Activated CD8-positive, alpha-beta memory T cell treated with anti-CD3 and anti-CD28 coated beads for 36 hours (primary cell): ENCODE data around the gene HS6ST1. TPM values are rescaled to one million over a fixed set of nuclear protein-coding genes. Genes with fewer than 3 reads are reported as not detected.

Experiments
- CTCF ChIA-PET: fragments of 350-600 bp; sonication (Branson Sonifier 250); formaldehyde crosslinking; loops from one replicate; lab custom pipeline; 2021; ENCODE audit warnings: antibody characterized with exemption; lab: Charles Lee
- POLR2A ChIA-PET: fragments of 350-600 bp; sonication (Branson Sonifier 250); formaldehyde crosslinking; loops from one replicate; lab custom pipeline; 2021; ENCODE audit warnings: antibody characterized with exemption; lab: Charles Lee
- total RNA-seq, 2 experiments: library from RNA; stranded (reverse); gene quantifications; one replicate each; pipeline ENCODE4 v1.2.3, GENCODE V29; 2021

HS6ST1 gene
- total RNA-seq, 2 experiments from 2014 or later: 16.0 to 18.1 TPM

DNA sequence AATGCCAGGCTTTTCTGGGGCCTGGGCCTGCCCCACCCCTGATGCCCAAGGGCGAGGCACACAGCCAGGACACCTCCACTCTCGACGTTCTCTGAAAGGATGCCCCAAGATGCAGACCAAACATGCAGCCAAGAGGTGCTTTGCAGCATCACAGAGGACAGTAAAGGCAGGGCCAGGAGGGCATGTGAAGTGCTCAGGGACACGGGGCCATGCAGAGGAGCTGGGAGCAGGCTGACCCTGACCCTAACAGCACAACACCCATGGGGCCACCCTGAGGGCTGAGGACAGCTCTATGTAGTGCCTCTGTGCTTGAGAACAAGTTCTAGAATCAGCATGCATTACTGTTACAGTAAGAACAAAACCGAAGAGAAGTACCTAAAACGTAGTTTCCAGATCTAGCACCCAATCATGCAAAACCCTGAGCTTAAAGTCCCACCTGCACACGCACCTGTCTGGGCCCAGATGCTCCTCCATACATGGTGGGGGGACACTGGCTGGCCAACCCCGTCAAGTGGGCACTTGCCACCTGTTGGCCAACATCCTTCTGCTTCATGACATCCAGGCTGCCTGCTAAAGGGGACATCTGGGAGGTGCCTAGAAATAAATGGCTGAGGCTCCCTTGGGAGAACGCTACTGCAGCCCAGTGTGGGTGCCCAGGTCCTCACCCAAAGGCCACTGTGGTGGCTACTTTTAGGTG, 15.4 kb downstream of the HS6ST1 start:
- POLR2A ChIA-PET: no interaction called here
- CTCF ChIA-PET: no interaction called here

DNA sequence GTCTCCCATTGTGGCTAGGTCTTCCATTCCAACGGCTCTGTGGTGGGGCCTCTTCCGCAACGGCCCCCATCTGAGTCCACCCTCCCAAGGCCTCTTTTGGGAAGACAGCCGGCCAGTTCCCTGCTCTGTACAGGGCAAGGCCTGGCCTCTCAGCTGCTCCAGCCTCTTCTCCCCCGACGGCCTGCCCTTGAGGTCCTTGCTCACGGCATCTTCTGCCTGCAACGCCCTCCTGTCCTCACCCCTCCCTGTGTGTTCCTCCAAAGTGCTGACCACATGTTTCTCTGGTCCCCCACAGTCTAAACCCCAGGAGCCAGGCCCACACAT, 16.0 kb downstream of the HS6ST1 start:
- ChIA-PET CTCF (no interaction called here), POLR2A (no interaction called here)

DNA sequence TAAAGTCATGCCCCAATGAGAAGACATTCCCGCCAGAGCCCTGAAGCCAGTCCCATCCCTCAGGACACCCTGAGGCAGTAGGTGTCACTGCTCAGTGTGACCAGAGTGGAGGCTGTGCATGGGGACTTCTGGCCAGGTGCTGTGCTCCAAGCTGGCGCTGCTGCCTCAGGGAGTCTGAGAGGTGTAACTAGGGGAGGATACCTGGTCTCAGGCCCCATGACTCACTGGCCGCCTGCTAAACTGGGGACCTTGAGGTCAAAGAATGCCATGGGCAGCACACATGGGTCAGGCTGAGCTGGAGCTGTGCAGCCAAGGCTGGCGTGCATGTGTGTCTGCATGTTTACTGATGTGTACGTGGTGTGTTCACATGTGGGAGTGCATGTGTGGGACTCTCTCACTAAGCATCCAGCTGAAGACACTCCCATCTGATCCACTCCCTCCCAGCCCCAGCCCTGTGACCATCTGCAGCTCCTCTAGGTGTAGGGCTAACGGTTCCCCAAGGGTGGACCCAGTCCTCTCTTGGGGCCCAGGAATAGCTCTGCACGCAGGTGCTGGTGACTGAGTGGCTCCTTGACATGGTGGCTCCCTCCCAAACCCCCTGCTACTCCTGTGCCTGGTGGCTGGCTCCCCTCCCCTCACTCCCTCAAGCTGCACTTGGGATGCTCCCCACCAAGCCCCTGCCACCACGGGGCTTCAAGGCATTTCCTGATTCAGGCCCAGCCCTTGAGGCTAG, 16.5 kb downstream of the HS6ST1 start:
- POLR2A ChIA-PET: no interaction called here
- CTCF ChIA-PET: no interaction called here

DNA sequence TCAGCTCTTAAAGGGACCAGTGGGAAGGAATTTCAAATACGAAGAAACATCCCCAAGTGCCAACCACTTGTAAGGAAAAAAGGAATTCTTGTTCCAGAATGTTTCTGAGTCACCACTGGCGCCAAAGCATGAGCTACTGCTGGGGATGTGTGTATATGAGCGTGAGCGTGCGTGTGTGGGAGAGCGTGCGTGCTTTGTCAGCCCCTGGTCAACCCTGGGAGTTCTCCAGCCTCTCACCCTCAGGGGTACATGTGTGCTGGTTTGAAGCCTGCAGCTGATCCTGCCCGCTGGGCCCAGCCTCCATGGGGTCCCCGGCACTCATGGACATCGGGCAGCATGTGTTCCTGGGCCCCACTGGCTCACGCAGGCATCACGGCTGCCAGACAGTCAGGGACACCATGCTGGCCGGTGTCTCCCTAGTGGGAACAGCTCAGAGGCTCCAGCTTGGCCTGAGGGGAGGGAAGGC, 17.1 kb downstream of the HS6ST1 start:
- POLR2A ChIA-PET: no interaction called here
- CTCF ChIA-PET: no interaction called here

DNA sequence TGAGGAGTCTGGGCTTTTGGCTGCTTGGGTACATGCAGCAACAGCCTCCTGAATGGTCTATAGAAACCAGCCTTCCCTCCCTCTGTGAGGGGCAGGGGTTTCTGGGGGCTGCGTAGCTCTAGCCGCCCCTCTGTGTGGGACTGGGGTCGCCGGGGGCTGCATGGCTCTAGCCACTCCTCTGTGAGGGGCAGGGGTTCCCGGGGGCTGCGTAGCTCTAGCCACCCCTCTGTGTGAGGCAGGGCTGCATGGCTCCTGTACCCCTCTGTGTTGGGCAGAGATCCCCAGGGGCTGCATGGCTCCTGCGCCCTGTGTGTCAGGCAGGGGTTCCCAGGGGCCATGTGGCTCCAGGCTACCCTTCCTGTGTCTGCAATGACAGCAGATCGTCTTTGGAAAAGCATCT, 17.6 kb downstream of the HS6ST1 start:
- ChIA-PET POLR2A (no interaction called here), CTCF (no interaction called here)

DNA sequence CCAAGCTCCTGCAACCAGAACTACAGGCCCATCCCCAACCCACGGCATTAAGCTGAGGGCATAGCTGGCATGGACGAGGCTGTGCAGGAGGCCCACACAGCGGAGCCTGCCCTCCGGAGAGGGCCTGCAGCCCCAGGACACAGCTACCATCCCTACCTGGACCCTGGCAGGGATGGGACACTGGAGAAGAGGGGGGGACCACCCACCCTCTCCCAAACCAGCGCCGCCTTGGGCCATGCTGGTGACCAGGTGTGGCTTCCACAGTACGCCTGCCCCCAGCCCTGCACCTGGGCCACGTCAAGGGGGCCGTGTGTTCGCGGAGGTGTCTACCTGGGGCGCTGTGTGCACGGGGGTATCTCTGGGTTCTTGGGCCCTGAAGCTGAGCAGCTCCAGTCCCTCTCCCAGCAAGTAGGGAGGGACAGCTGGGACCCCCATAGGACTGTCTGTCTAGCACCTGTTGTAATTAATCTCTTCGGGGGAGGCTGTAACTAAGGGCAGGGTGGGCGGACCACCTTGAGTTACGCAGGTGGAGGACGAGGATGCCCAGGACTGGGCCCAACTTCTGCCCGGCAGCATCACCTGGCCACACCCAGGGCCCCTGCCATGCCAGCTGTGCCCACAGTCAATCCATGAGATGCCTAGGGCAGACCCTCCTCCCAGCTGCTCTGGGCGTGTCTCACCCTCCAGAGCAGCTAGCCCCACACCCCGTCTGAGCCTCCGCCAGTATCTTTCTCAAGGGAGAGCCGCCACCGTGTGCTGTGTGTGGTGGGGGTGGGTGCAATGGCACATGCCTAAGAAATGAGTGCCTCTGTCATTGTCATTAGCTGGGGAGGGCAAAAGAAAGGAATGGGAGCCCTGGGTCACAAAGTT, 18.3 kb downstream of the HS6ST1 start:
- ChIA-PET POLR2A (no interaction called here), CTCF (interaction anchor here (0.7 kb wide), 1 partner anchor 27 kb away, joined by 3 read pairs; no protein-coding TSS in a partner anchor)

DNA sequence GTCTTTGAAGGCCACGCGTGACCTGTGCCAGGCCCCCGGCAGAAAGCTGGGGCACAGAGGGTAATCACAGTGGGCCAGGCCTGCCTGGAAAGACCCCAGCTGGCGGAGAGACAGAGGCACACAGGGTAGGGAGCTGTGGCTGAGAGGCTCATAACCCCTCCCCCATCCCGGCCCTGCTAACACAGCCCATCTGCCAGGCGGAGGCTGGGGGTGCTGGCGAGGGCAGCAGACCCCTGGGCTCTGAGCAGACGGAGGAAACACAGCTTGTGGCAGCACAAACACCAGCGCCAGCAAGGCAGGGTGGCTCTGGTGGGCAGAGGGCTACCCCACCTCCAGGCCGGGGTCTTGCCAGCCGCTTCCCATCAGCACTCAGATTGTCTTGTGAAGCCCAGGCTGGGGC, 19.0 kb downstream of the HS6ST1 start:
- ChIA-PET CTCF (no interaction called here), POLR2A (no interaction called here)

DNA sequence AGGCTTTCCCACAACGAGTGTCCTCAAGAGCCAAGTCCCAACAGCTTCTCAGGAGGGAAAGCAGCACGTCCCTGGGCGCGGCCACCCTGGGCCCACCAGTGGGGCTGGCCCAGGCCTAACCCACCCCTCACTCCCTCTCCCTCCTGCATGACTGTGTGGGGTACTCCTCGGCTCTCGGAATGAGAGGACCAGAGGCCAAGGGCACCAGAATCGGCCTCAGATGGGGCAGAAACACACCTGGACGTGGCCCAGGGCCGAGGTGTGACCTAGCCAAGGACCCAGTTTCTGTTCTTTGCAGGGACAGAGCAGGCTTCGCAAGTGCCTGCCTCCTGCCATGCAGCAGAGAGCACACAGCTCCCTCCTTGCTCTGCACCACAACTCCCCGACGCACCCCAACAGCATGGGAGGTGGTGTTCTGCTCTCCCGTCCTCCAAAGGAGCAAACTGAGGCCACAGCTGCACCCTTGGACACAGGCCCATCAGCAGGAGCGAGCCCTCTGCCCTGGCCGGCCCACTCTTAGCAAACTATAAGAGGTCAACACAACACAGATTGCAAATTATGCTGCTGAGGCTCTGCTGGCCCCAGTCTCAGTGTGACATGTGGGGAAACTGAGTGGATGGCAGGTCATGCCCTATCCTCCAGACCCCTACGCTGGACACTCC, 19.7 kb downstream of the HS6ST1 start:
- POLR2A ChIA-PET: no interaction called here
- CTCF ChIA-PET: no interaction called here

DNA sequence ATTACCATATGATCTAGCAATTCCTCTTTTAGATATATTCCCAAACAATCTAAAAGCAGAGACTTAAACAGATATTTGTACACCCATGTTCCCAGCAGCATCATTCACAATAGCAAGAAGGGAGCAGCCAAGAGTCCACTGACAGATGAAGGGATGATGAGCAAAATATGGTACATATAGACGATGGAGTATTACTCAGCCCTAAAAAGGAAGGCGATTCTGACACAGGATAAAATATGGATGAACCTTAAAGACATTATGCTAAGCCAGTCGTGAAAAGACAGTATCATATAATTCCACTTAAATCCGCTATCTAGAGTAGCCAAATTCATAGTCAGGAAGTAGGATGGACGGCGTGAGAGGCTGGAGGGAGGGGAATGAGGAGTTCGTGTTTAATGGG, 20.4 kb downstream of the HS6ST1 start:
- ChIA-PET CTCF (no interaction called here), POLR2A (no interaction called here)

DNA sequence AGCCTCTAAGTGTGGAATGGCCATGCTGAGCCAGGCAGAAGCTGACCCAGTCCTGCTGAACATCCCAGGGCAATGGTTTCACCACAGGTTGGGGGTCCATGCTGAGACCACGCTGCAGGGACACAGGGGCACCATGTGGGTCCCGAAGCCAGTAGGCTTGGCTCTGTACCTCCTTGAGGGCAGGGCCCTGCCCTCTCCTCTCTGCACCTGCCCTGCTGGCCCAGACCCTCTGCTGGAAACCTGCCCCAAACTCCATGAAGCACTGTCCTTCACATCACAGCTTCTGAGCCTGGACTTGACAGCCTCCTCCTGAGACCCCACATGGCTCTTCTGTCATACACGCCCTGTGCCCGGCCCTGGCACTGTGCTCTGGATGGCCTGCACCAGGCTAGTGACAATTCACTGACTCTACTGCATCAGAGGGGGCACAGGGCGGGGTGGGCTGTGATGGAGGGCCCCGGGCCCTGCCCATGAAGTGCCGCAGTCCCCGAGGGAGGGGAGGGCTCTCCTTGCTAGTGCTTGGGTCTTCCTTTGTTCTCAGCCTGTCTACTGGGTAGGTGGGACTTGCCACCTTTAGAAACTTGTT, 24.7 kb downstream of the HS6ST1 start:
- CTCF ChIA-PET: interaction anchor here (0.6 kb wide), 1 partner anchor 221 kb away, joined by 3 read pairs; no protein-coding TSS in a partner anchor
- POLR2A ChIA-PET: no interaction called here

DNA sequence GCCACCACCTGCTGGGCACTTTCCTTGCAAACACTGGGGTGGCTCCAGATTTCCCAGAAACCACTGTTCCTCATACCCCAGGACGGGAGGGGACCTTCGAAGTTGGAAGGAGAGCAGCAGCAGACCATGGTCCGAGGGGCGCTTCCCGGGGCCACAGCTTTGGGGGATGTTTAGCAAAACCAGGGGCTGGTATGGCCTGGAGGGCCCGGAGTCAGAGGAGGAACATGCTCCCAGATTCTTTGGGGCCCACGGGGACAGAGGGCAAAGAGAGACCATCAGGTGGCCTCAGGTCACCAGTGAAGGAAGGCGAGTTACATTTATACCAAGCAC, 25.3 kb downstream of the HS6ST1 start:
- CTCF ChIA-PET: no interaction called here
- POLR2A ChIA-PET: no interaction called here

DNA sequence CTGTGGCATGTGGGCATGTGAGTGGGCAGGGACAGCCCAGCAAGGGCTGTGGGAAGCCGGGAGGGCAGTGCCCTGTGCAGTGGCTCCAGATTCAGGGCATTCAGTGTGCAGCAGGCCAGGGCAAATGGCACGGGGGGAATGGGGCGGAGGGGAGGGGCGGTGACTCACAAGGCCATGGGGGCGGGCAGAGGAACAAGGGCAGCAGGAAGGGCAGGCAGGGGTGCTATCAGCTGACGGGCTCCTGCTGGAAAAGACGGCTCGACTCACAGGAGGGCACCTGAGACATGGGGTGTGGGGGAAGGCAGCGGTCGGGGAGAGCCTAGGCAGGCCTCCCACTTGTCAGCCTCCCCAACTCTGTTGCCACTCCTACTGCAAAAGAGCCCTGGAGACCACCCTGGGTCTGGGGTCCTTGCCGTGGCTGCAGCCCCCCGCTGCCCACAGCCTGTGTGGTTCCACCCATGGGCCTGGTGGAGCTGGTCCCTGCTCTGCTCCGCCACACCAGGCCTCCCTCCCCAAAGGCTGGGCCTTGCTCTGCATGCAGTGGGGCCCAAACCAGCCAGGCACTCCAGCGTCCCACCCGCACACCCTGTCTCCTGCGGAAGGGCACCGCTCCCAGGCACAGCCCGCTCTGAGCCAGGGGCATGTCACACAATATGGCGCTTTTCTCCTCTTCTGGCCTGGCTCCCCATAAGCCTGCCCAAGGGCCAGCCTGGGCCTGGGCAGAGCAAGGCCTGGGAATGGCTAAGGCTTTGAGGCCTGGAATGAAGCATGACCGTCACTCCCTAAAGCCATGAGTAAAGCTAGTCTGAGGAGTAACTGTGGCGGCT, 25.9 kb downstream of the HS6ST1 start:
- ChIA-PET CTCF (no interaction called here), POLR2A (no interaction called here)

DNA sequence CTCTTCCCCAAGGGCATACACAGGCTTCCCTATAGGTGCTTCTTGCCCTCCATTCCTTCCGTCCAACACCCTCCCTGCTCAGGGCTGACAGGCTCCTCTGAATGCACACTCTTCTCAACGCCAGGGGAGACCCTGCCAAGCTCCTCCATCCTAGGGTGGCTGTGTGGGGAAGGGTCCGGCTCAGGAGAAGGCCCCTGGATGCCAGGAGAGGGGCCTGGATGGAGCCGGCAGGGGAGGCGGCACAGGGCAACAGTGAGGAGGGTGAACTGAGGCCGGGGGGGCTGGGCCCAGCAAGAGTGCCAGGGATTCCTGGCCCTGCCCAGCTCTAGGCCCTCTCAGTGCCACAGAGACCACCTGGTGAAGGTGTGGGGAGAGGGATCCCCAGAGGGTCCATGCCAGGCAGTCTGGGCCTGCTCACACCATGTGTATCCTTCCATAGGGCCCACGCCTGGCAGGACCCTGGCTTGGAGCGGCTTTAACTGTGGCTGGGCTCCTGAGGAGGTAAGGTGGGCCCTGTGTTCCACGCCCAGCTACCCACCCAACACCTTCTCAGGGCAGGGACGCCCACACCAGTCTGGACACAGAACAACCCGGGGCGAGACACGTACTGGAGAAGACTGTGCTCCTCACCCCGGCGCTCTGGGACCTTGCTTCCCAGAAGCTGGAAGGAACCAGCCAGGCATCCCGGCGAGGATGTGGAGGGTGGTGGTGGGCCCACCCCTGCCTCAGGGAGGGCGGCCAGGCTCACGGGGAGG, 26.6 kb downstream of the HS6ST1 start:
- ChIA-PET POLR2A (no interaction called here), CTCF (no interaction called here)

DNA sequence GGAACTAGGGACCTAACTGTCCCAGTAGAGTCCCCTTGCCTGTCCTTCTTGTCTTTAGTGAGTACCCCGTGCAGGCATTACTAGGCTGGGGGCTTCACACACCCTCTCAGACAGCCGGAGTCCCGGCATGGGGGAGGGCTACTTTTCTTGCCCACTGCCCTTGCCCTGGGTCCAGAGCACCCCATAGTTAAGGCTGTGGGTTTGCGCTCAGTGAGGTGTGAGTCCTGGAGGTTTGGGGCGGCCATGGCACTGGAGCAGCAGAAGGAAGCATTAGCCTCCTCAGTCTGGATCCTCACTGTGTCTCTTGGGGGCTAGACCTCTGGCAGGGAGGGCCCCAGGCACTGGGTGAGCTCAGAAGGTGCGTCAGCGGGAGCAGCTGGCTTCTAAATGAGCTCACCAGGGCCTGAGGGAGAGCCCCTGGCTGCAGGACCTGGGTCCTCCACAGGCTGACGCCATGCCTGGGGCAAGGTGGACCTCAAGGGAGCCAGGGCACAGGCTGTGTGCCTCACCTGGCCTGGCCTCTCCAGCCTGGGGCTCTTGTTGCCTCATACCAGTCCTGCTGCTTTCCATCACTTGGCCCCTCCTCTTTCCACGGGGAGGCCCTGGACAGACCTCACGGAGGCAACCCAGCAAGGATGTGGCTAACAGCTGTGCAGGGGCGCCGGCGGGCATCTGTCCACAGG, 27.4 kb downstream of the HS6ST1 start:
- POLR2A ChIA-PET: interaction anchor here (0.5 kb wide), 1 partner anchor 63 kb away, joined by 3 read pairs; no protein-coding TSS in a partner anchor
- CTCF ChIA-PET: no interaction called here

DNA sequence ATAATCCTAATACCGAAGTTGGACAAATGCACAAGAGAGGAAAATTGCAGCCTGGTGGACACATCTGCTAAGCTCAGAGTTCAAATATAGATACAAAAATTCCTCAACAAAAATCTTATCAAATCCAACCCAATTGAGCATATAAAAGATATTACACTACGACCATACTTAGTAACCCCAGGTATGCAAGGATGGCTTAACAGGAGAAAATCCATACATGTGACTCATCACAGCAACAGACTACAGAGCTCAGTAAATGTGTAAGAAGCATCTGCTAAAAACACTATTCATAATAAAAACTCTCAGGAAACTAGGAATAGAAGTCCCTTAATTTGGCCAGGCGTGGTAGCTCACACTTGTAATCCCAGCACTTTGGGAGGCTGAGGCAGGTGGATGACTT, 28.3 kb downstream of the HS6ST1 start:
- CTCF ChIA-PET: no interaction called here
- POLR2A ChIA-PET: no interaction called here

DNA sequence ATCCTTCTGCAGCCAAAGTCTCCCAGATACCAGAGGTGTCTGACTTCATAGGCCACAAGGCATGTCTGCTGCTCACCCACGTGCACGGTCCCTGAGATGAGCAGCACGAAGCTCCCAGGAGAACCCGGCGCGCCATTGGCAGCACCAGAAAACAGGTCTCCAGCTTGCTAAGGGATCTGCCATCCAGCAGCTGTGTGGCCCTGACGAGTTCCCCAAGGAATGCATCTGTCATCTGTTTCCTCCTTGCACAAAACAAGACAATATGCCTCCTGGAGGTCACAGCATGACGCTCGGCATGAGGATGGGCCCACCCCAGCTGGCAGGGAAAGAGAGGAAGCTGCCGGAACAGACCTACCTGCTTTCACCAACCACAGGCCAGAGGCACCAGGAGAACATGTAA, 29.2 kb downstream of the HS6ST1 start:
- POLR2A ChIA-PET: no interaction called here
- CTCF ChIA-PET: no interaction called here

DNA sequence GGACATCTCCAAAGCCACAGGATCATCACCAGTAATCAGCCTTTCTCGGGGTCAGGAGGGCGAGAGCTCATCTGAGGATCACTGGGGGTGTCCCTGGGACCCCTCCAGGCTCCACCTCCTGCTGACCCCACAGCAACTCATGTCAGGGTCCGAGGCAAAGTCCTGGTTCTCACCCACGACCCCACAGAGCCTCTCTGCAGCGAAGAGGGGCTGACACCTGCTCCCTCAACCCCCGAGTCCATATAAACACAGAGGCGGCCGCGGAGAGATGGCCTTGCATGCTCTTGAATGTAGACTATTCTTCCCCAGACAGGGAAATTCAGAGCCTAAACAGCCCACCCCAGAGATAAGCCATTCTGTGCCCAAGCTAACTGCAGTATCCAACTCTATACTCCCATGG, 29.9 kb downstream of the HS6ST1 start:
- ChIA-PET CTCF (no interaction called here), POLR2A (no interaction called here)
